SKM-1 (cell line): Measurements from ENCODE around the gene CNNM2.

Experiments used
- DNase-seq: peaks from one replicate; lab custom pipeline; 2025; ENCODE audit not compliant: unreplicated experiment; lab: John Stamatoyannopoulos, UW

Gene CNNM2

DNA sequence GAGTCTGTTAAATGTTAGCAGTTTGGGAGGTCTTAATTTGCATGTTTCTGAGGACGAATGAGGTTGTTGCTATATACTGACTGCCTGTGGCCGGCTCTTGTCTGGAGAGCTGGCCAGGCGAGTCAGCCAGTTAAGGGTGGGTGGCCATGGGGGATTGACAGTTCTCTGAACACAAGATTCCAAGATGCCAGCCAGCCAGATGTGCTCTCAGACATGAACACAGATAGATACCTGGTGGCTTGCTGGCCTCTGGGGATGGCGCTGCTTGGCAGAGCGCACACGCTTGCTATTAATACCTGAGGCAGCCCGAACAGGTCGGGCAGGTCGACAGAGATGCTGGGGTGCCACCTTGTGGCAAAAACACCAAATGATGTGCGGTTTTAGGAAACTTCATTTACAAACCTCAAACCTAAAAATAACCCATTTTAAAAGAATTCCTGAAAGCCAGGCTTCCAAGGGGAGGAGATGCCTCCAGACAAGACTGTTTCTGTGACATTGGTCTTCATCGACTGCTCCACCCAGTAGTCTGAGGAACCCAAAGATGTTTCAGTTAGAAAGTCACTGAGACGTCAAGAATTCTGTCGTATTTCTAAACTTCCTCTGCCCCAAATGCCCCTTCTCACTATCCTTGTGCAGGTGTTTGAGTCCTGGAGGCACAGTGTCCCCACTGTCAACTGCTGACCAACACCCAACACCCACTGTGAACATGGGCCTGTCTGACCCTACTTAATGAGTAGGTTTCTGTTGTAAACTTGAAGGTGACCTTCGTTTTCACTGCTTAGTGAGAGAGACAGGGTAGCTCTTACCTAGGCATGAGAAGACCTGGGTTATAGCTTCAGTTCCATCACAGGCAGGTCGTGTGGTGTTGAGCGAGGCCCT lies 151.6 kb downstream of the CNNM2 start:
- no peak for DNase-seq

DNA sequence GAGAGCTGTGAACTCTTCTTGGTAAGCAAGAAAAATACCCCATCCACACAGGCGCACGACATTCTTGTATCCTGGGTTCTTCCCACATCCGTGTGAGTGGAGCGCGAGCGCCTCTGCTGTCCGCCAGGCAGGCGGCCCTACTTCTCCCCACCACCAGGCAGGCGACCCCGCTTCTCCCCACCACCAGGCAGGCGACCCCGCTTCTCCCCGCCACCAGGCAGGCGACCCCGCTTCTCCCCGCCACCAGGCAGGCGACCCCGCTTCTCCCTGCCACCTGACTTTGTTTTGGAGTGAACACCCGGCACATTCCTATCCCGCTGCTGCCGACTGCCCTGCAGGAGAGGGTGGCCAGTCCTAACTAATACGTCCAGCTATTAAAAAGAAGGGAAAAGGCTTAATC lies 154.2 kb downstream of the CNNM2 start:
- DNase-seq: no peak

DNA sequence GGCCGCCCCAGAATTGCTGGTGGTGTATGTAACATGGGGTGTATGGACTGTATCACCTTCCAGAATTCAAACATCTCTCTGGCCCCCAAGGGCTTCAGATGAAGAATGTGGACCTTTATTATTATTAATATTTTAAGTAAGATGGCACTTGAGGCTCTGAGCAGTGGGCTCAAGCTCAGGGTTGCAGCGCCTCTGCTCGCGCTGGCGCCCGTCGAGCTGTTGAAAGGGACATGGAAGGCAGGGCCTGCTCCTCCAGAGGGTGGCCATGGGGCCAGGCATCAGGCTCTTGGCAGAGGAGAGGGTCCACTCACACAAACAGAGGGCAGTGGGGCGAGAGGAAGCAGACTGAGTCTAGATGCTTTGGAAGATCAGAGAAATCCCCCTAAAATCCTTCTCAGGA lies 154.8 kb downstream of the CNNM2 start:
- no peak for DNase-seq

DNA sequence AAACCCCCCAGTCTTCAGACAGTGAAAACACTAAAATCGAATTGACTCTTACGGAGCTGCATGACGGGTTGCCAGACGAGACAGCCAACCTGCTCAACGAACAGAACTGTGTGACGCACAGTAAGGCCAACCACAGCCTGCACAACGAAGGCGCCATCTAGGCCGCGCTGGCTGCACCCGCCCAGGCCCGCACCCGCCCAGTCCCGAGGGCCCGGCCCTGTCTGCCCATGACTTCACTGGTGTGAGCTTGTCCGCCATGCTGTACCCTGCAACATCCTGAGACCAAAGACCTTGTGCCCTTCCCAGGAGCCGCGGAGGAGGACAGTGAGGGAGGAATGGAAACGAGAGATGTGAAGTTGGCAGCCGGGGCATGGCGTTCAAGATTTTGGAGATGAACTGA lies 158.9 kb downstream of the CNNM2 start:
- DNase-seq: no peak

DNA sequence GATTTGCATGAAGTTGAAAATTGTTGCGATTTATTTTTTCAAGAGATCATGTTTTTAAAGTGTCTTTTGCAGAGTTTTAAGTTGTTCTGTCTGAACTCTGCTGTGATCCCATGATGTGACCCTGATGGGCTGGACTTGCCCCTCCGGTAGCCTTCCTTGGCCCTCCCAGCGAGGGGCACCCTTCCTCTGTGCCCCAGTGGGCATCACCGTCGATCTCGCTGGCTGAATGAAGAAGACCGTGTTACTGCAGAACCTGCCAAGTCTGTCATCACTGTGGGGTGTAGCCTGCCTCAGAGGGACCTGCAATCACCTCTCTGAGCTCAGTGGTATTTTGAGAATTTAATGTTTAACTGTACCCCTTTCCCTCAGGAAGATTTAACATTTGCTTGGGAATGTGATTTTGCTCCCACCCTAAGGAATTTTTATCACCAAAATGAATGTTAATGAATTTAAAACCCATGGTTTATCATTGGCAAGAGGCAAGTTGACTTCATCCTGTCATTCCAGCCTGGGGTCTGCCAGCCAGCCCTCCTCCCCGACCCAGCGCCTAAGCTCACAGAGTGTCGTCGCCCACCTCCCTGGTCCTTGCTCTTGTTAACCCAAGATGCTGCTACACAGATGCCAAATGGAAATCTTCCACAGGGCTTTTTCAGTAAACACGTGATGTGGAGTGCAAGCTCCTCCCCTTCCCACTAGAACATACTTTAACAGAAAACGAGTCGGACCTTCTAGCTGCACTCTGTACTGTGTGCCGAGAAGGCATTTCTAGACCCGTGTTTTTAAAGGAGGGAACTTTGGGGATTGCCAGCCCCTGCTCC lies 159.6 kb downstream of the CNNM2 start:
- no peak for DNase-seq

DNA sequence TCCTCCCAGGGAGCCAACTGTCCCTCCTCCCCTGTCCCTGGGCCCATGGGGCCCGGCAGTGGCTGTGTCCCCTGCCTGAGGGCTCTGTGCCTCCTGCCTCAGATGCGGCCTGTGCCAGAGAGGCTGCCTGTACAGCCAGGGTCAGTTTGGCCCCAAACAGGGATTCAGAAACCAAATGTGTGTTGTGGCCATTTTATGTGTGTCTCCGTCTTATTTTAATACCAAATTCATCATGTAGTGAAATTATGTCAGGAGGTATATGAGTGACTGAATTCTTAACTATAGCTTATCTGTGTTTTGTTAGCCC lies 160.2 kb downstream of the CNNM2 start:
- DNase-seq: no peak

DNA sequence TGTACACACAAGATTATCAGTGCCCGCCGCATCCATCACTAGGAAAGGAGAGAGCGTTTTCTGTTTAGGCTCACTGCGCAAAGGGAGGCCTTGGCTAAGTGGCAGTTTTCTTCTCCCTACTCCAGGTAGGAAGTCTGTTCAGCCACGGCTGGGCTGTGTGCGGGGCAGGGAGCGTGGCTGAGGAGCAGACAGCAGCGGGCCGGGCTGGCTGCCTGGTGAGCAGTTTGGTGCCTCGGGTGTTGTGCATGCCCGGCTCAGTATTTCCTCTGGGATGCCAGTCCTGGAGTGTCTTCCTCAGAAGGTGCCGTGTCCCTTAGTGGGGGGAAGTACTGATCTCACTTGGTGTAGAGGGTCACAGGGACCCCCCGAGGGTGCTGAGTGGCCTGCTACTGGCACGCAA lies 160.6 kb downstream of the CNNM2 start:
- no peak for DNase-seq

DNA sequence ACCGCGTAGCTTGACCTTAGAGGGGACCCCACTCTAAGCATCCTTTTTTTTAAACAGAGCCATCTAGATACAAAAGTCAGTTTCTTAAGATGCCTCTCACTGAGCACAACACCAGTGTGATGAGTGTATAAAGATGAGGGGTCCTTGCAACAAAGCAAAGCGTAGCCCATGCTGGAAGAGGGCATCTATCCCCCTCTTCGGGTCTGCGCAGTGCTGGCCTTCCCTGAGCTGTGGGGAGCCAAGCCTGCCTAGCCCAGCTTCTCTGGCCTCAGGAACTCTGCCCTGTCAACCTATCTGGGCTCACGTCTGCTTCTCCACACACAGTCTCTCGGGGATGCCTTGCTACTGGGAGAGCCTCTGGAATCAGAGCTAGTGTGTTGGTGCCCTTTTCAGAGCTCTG lies 161.0 kb downstream of the CNNM2 start:
- no peak for DNase-seq

DNA sequence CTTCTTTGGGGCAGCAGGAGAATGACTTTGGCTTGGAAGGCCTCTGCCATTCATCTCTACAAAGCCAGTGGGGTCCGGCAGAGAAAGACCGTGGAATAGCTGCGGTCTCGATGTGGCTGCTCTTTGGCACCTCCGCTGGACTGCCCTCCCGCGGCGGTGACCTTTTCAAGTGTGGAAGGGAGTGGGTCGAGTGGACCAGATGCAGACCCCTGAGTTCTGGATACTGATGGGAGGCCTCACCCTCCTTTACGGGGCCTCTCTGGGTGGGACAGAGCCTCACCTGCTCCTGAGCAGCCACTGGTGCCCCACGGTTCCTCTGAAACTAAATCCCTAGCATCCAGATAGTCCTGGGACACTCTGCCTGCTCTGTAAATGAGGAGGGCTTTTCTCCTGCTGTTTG lies 161.9 kb downstream of the CNNM2 start:
- no peak for DNase-seq

DNA sequence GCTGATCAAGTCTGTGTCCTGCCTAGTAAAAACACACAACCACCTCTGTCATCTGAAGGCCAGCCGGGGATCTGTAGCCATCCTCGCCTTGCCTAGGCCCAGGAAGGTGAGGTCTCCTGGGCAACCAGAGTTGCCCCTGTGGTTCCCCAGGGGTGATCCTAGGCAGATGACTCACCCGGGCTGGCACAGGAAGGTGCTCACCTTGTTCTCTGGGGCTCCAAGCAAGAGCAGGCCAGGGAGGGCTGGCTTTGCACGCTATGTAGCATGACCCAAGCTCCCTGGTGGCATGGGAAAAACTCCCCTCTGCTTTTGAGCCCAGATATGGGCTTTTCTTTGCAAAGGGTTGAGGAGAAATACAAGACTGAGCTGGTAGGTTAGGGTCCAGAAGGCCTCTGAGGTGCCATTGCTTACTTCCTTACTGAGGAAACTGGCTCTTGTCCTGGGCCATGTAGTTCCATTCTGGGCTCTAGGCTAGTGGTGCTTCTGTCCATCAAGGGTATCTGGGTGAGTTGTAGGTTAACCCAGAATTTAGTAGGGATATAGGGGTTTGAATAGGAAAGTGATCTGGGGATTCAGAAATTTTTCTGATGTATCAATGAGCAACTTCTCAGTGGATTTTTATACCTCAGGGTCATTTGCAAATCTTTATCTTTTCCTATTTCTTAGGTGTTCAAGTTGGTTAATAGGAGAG lies 162.9 kb downstream of the CNNM2 start:
- no peak for DNase-seq

DNA sequence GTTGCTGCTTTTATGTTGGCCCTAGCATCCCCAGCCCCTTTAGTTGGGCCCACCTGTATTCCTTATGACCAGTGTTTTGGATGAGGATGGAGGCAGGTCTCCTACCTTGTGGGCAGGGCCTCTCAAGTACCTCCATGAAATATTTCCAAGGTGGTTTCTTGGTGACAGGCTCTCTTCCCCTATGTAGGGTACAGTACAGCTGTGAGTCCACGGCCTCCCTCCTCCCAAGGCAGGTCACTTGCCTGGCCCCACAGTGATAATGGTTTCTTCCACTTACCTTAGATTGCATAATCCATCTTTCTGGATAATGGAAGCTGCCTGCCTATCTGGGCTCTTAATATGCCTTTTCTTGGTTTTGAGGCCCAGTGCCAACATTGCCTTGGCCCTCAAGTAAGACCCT lies 164.6 kb downstream of the CNNM2 start:
- no peak for DNase-seq

DNA sequence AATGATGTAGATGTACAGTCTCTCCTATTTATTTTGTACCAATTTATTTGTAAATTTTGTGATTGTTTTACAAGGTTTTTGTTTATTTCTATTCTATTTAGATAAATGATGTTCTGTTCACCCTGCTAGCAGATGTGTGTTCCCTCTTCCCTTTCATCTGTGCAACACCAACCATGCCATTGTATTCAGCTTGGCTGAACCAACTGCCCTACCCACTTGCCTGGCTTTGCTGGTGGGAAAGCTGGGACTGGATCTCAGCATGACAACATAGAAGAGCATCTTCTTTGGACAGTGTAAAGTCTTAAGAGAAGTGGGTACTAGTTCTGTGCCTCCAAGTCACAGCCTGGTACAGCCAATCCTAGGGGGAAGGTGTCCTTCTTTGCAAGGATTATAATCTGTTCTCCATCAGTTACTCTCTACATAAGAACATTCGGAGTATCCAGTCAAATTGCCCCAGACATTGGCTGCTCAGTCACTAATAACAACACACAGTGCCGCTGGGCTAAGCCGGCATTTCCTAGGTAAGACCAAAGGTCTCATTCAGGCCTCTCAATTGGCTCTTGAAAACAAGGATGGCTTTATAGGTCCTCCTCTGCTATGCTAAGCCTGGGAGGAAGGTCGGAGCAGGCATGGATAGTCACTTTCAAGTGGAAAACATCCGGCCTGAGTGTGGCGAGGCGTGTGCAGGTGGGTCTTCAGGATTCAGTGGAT lies 165.3 kb downstream of the CNNM2 start:
- no peak for DNase-seq

DNA sequence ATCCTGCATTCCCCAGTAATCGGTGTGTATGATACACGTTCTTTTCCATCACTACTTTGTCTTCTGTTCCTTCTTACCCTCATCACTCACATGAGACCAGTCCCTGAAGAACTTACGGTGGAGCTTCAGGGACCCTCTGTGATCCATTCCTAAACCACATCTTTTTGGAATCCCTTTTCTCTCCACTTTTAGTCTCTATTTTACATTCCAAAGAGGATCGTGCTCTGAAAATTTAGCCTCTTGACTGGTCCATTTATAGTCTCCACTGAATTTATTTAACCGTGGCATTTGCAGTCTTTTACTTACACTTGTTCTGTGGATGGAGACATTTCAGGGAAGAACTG lies 165.9 kb downstream of the CNNM2 start:
- no peak for DNase-seq

DNA sequence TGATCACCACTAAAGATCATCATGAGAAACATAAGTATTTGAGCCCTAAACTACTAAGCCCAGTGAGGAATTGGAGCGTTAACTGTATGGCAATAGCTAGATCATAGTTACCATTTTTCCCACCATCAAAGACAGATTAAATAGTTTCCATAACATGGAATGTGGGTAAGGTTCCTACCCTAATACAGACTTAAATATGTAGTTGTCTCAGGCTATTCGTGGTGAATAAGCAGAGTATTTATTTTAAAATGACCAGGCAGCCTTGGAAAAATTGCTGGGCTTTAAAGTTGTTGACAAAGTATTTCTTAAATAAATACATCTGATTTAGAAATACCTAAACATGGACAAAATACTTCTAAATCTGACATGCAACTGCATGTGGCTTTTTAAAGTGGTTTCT lies 168.2 kb downstream of the CNNM2 start:
- DNase-seq: no peak

DNA sequence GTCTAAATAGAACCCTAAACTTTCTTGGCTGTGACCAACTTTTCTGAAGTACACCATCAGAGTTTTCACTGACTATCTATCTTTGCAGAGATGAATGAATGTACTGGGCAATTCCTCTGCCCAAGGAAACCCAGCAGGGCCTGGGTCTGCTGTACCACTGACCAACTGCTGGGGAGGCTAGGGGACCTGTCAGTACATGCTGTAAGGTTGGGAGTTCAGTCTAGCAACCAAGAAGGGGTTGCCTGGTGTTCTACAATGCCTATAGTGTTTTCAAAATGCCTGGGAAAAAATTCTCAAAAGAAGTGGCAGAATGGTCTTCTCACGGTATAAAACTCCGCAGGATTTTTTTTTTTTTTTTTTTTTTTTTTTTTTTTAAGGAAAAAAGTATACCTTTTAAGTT lies 168.7 kb downstream of the CNNM2 start:
- no peak for DNase-seq

DNA sequence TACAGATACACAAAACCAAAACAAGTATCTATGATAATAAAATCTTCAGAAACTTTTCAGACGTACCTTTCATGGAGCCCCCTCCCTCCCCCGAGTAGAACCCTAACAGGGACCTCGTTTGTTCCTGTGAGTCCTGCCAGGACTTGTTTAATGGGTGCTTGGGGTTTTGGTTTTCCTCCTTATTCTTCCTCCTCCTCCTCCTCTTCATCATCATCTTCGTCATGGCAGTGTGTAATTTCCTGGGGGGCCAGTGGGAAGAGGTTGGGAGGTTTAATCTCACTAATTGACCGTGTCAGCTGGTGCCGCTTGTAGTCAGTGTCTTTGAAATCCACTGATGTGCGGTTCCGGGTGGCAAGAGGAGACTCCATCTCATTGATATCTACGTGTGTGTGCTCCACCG lies 171.4 kb downstream of the CNNM2 start:
- no peak for DNase-seq

DNA sequence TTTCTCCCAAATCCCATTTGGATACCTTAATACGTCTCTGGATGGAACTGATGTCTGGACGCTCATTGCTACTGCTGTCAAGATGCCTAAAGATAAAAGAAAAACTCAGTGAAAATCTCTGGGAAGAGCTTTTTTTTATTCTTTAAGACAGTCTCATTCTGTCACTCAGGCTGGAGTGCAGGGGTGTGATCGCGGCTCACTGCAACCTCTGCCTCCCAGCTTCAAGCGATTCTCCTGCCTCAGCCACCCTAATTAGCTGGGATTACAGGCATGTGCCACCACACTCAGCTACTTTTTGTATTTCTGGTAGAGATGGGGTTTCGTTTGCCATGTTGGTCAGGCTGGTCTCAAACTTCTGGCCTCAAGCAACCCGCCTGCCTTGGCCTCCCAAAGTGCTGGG lies 172.8 kb downstream of the CNNM2 start:
- no peak for DNase-seq

DNA sequence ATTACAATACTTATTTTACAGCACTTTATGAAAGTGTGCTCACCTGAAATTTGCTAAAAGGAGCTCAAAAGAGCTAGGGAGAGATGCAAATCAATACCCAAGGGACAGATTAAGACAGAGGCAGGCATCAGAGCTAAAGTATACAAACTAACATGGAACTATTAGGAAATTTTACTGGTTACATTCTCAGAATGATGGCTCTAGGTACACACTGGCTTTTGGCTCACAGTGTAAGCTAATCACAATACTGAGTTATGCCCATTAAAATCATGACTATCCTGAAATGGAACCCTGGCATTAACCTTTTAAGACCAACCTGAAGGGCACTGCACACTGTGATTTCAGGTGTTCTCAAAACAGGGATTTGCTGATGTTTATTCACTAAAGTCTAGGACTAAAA lies 176.9 kb downstream of the CNNM2 start:
- DNase-seq: no peak

DNA sequence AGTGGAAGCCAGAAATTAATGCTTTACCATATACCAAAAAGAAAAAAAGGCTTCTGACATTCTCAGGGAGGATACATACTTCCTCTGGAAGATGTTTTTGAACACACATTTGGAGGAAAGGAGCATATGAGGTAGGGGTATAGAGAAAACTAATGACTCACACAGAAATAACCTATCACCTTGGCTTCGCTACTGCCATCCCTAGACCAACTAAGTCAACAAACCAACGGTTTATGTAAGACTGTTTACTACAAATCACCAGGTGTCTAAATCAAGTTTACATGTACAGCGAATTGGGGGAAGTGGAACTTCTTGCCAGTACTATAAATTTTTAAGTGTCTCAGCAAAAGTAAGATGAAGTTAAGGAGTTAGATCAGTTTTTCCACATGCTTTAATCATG lies 178.0 kb downstream of the CNNM2 start:
- no peak for DNase-seq

DNA sequence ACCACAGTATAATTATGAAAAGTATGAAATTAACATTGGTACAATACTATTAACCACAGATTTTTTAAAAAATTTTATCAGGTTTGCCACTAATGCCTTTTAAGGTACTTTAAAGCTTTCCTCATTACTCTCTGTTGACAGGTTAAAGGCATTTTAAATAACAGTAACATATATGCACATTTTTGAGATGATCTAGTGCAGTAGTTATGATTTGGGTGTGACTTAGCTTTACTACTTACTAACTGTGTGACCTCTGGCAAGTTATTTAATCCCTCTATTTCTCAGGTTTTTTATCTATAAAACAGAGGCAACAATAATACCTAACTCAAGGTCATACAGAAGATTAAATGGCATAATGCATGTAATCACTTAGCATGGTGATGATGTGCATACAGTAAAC lies 180.1 kb downstream of the CNNM2 start:
- DNase-seq: no peak

DNA sequence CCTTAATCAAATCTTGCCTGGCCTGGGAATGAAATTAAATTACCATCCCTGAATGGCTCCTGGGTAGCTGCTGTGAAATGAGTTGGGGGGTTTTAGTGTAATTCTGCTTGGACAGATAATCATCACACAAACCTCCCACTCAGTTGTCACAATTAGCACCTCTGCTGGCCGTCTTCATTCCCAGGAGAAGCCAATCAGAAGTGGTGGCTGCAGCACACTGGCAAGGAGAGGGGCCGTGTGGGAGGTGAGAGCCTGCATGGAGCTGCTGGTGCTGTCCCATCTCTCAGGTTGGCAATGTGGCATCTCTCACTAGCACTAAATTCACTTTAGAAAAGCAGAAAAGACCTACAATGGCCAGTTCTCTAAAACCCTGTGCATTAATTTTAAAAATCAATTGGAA lies 182.5 kb downstream of the CNNM2 start:
- no peak for DNase-seq

DNA sequence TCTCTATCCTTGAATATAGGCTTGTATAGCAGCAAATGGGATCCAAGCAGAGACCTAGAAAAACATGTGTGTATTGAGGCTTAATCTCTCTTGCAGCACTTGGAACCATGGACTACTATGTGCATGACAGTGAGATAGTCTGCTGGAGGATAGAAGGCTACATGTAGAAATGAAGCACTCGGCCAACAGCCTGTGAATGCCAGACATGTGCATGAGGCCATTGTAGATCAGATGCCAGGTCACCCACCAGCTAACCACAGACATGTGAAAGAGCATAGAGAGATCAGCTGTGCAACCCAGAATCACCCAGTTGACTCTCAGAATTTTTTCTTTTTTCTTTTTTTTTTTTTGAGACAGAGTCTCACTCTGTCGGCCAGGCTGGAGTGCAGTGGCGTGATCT lies 184.1 kb downstream of the CNNM2 start:
- DNase-seq: no peak
